Fibroblast of lung (primary cell): ENCODE results near the gene PLOD3. TPM values are rescaled to one million over a fixed set of nuclear protein-coding genes. Genes with fewer than 3 reads are reported as not detected.

Experiments
- DNase-seq, 2 donors: peaks; one replicate each; pipeline versions ENCODE4 v3.0.0 to v3.0.0-alpha.2; 2010; ENCODE audit warnings: low read depth in 2 of 2
- H2AFZ ChIP-seq: 2 replicates; pipeline ENCODE4 v1.5.1; 2012; ENCODE audit warnings: low read length, control low read depth, inconsistent platforms
- H3K27ac ChIP-seq: 2 replicates; pipeline ENCODE4 v1.5.1; 2011; ENCODE audit warnings: low read length, control low read depth; ENCODE audit not compliant: insufficient read depth
- H3K27me3 ChIP-seq: 2 replicates; pipeline ENCODE4 v1.5.1; 2011; ENCODE audit warnings: mild to moderate bottlenecking, low read length; ENCODE audit not compliant: control insufficient read depth, insufficient read depth
- H3K36me3 ChIP-seq: 2 replicates; pipeline ENCODE4 v1.5.1; 2011; ENCODE audit warnings: low read length; ENCODE audit not compliant: control insufficient read depth, insufficient read depth
- H3K4me1 ChIP-seq: 2 replicates; pipeline ENCODE4 v1.5.1; 2011; ENCODE audit warnings: low read length; ENCODE audit not compliant: control insufficient read depth, insufficient read depth; ENCODE audit errors: extremely low read depth
- H3K4me2 ChIP-seq: 2 replicates; pipeline ENCODE4 v1.5.1; 2011; ENCODE audit warnings: low read length, control low read depth; ENCODE audit not compliant: insufficient read depth; ENCODE audit errors: extremely low read depth
- H3K4me3 ChIP-seq, 4 experiments: fragments of 200-600 bp in 1 of 4; sonication (generic) in 1 of 4; replicated peaks in 1 of 4; 2 replicates each; pipeline ENCODE4 v1.5.1; 2011 to 2016; ENCODE audit warnings: low read length in 4 of 4, low read depth in 3 of 4, mild to moderate bottlenecking in 3 of 4, control low read depth in 2 of 4, inconsistent platforms in 1 of 4, mixed read lengths in 1 of 4; ENCODE audit not compliant: insufficient read depth in 1 of 4; ENCODE audit errors: control extremely low read depth in 1 of 4
- H3K79me2 ChIP-seq: 2 replicates; pipeline ENCODE4 v1.5.1; 2012; ENCODE audit warnings: mild to moderate bottlenecking, low read length, inconsistent platforms; ENCODE audit not compliant: control insufficient read depth, insufficient read depth
- H3K9ac ChIP-seq: 2 replicates; pipeline ENCODE4 v1.5.1; 2011; ENCODE audit warnings: mild to moderate bottlenecking, low read length, control low read depth; ENCODE audit not compliant: insufficient read depth
- H3K9me3 ChIP-seq: 2 replicates; pipeline ENCODE4 v1.5.1; 2012; ENCODE audit warnings: low read depth, low read length; ENCODE audit not compliant: control insufficient read depth, insufficient read depth
- H4K20me1 ChIP-seq: 2 replicates; pipeline ENCODE4 v1.5.1; 2011; ENCODE audit warnings: low read length; ENCODE audit not compliant: control insufficient read depth, insufficient read depth; ENCODE audit errors: extremely low read depth
- EZH2 ChIP-seq: IDR thresholded peaks from 2 replicates; pipeline ENCODE4 v1.5.1; 2012; ENCODE audit warnings: low read length, control low read depth, mild to moderate bottlenecking; ENCODE audit errors: missing control alignments
- polyA plus RNA-seq, 2 donors: library from polyadenylated mRNA; depleted of rRNA in 1 of 2; stranded (reverse) in 1 of 2; unstranded in 1 of 2; fragments of >200 nt; gene quantifications; 2 replicates each; pipeline ENCODE4 v1.2.1, GENCODE V29; 2011 to 2012; ENCODE audit warnings: missing spikeins in 1 of 2
- total RNA-seq: library from RNA; depleted of rRNA; stranded (reverse); fragments of >200 nt; gene quantifications from 2 replicates; pipeline ENCODE4 v1.2.1, GENCODE V29; 2014
- TF ChIP-seq, protein P1 (sequence below), 2 donors: IDR thresholded peaks in 1 of 2; conservative IDR thresholded peaks in 1 of 2; 1 replicate in 1 of 2; 2 replicates in 1 of 2; pipeline ENCODE4 v1.5.1; 2011 to 2012; ENCODE audit warnings: low read length in 2 of 2, control low read depth in 1 of 2, inconsistent platforms in 1 of 2, low read depth in 1 of 2, mild to moderate bottlenecking in 1 of 2

The PLOD3 gene
- total and polyA plus RNA-seq, 2 donors (not counting 1 experiment from before 2014, with no cell fraction given): 86.0 to 89.0 TPM

DNA sequence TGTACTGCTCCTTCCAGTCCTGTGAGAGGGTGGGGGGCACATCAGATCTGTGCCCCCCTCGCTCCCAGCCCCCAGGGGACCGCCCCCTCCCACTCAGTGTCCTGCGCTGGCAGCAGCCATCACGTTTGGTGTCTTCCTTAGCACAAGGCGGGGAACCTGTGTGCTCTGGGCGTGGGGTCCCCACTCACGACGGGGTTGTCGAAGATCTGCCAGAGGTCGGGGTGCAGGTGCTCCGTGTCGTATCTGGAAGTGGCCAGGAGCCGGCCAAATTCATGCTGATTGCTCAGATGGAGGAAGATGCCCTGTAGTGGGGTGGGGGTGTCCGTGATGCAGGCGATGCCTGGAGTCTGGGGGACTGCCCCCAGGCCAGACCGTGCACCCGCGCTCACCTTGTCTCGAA is 7.2 kb downstream of the PLOD3 start:
- DNase-seq: no peak
- Histone ChIP-seq H3K4me3 (no peak overlapping the region), H3K79me2 (no peaks in the 10 kb centered on the region), H3K27me3 (no peaks in the 10 kb centered on the region), H3K9ac (no peak overlapping the region), H4K20me1 (no peaks in the 10 kb centered on the region), H3K4me2 (no peak overlapping the region), H3K36me3 (peaks cover 24% of the 10 kb centered on the region), H3K27ac (no peak overlapping the region), H3K9me3 (no peaks in the 10 kb centered on the region), H2AFZ (no peak overlapping the region), H3K4me1 (peaks cover 3% of the 10 kb centered on the region)
- TF ChIP-seq EZH2: no peak
- TF ChIP-seq, protein P1, sequence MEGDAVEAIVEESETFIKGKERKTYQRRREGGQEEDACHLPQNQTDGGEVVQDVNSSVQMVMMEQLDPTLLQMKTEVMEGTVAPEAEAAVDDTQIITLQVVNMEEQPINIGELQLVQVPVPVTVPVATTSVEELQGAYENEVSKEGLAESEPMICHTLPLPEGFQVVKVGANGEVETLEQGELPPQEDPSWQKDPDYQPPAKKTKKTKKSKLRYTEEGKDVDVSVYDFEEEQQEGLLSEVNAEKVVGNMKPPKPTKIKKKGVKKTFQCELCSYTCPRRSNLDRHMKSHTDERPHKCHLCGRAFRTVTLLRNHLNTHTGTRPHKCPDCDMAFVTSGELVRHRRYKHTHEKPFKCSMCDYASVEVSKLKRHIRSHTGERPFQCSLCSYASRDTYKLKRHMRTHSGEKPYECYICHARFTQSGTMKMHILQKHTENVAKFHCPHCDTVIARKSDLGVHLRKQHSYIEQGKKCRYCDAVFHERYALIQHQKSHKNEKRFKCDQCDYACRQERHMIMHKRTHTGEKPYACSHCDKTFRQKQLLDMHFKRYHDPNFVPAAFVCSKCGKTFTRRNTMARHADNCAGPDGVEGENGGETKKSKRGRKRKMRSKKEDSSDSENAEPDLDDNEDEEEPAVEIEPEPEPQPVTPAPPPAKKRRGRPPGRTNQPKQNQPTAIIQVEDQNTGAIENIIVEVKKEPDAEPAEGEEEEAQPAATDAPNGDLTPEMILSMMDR (conservative IDR thresholded peaks at IDR 0.05 in 1 of 2, IDR thresholded peaks at IDR 0.05 in 1 of 2; ENCODE audit: low read depth in 1 of 2, low read length in 2 of 2): no peak

DNA sequence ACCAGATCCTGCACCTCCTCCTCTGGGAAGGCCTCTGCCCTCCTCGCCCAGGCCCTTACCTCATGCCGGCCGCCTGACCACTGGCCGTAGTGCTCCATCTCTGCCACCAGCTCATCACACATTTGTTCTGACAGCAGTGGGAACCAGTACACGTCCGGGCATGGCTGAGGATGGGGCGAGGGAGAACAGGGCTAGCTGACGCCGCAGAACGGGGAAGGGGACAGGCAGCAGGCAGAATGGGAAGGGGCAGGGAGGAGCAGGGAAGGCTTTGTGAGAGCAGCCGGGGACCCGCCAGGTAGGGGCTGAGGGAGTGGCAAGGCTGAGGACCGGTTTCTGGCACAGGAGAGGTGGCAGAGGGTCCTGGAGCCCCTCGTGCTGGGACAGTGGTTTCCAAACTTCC is 8.6 kb downstream of the PLOD3 start:
- no peak for DNase-seq
- Histone ChIP-seq H3K4me2 (no peak overlapping the region), H3K4me3 (no peak overlapping the region), H4K20me1 (no peaks in the 10 kb centered on the region), H3K9ac (no peak overlapping the region), H3K4me1 (no peaks in the 10 kb centered on the region), H3K36me3 (peaks cover 21% of the 10 kb centered on the region), H3K9me3 (no peaks in the 10 kb centered on the region), H3K79me2 (no peaks in the 10 kb centered on the region), H3K27me3 (no peaks in the 10 kb centered on the region), H3K27ac (no peak overlapping the region), H2AFZ (no peak overlapping the region)
- TF ChIP-seq EZH2: no peak
- TF ChIP-seq, protein P1 (conservative IDR thresholded peaks at IDR 0.05 in 1 of 2, IDR thresholded peaks at IDR 0.05 in 1 of 2; ENCODE audit: low read depth in 1 of 2, low read length in 2 of 2): no peak

DNA sequence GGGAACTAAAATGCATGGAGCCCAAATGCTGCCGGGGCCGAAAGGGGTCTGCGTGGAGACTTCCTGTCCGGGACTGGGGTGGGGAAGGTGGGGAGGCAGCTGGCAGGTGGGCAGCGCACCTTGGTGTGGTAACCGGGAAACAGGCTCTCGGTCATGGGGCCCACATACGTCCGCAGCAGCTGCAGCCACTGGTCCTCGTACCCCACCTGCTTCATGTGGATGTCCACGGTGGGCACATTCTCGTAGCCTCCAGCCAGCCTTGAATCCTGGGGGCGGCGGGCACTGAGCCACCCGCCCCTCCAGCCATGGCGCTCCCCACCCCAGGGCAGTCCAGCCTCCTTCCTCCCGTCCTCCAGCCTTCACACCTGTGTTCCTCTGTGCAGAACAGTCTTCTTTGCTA is 9.9 kb downstream of the PLOD3 start:
- Histone ChIP-seq H3K9me3 (no peaks in the 10 kb centered on the region), H2AFZ (no peak overlapping the region), H3K4me2 (no peak overlapping the region), H3K27me3 (peaks cover 8% of the 10 kb centered on the region), H3K27ac (no peak overlapping the region), H3K9ac (no peak overlapping the region), H3K4me1 (no peaks in the 10 kb centered on the region), H3K4me3 (no peak overlapping the region), H4K20me1 (no peaks in the 10 kb centered on the region), H3K79me2 (no peaks in the 10 kb centered on the region), H3K36me3 (peaks cover 17% of the 10 kb centered on the region)
- DNase-seq: no peak
- TF ChIP-seq, protein P1 (conservative IDR thresholded peaks at IDR 0.05 in 1 of 2, IDR thresholded peaks at IDR 0.05 in 1 of 2; ENCODE audit: low read depth in 1 of 2, low read length in 2 of 2): no peak
- TF ChIP-seq EZH2: no peak
